Kidney (tissue), 14 donors: ENCODE results near the gene AUP1. TPM values are rescaled to one million over a fixed set of nuclear protein-coding genes. Genes with fewer than 3 reads are reported as not detected.

Experiments
- DNase-seq, 5 donors: peaks; one replicate each; pipeline ENCODE4 v3.0.0-alpha.2; 2013 to 2020
- FAIRE-seq: peaks from 2 replicates; lab custom pipeline; 2012; peaks lifted over from hg19 to GRCh38; lab: Jason Lieb, UNC
- H3K27ac ChIP-seq, 2 donors: one replicate each; pipeline ENCODE4 v1.7.0; 2013; ENCODE audit warnings: low read depth in 2 of 2, low read length in 2 of 2, inconsistent platforms in 1 of 2
- H3K27me3 ChIP-seq: one replicate; pipeline ENCODE4 v1.7.1; 2013; ENCODE audit warnings: low read length, inconsistent platforms; ENCODE audit not compliant: control insufficient read depth, insufficient read depth
- H3K36me3 ChIP-seq, 3 donors: one replicate each; pipeline versions ENCODE4 v1.7.0 to v1.7.1; 2013; ENCODE audit warnings: low read length in 3 of 3, control low read depth in 1 of 3, inconsistent platforms in 1 of 3; ENCODE audit not compliant: insufficient read depth in 3 of 3, control insufficient read depth in 2 of 3
- H3K4me1 ChIP-seq, 3 donors: one replicate each; pipeline versions ENCODE4 v1.7.0 to v1.7.1; 2013; ENCODE audit warnings: low read length in 3 of 3, inconsistent platforms in 1 of 3, low read depth in 1 of 3; ENCODE audit not compliant: control insufficient read depth in 2 of 3, insufficient read depth in 2 of 3
- H3K4me3 ChIP-seq, 3 donors: one replicate each; pipeline versions ENCODE4 v1.7.0 to v1.8.1; 2013; ENCODE audit warnings: low read length in 3 of 3, control low read depth in 1 of 3, inconsistent platforms in 1 of 3
- H3K9ac ChIP-seq, 3 donors: one replicate each; pipeline versions ENCODE4 v1.7.0 to v1.7.1; 2013; ENCODE audit warnings: low read length in 3 of 3, control low read depth in 1 of 3, inconsistent platforms in 1 of 3
- H3K9me3 ChIP-seq, 3 donors: one replicate each; pipeline versions ENCODE4 v1.7.0 to v1.7.1; 2013; ENCODE audit warnings: low read length in 3 of 3, control low read depth in 1 of 3, inconsistent platforms in 1 of 3; ENCODE audit not compliant: control insufficient read depth in 2 of 3, insufficient read depth in 1 of 3
- intact Hi-C: fragments of 100-400 bp; cut with DNase I; formaldehyde crosslinking; loops from one replicate; pipeline ENCODE4 v1.11.1; 2022
- polyA plus RNA-seq: library from polyadenylated mRNA; stranded (reverse); fragments of 350-450 nt; fragmentation: Illumina TruSeq; extraction: RNeasy Lipid Tissue Mini Kit (QIAGEN cat#74804); gene quantifications from one replicate; pipeline ENCODE4 v1.2.3, GENCODE V29; 2014; ENCODE audit warnings: low read depth, low replicate concordance; ENCODE audit not compliant: insufficient read depth
- total RNA-seq: library from RNA; stranded (reverse); fragmentation: NEBNext Ultra II Directional; extraction: Animal tissue kit (Norgen Biotek cat#: 25700); gene quantifications from one replicate; pipeline ENCODE4 v1.2.1, GENCODE V29; 2021
- TF ChIP-seq, protein P1 (sequence below): IDR thresholded peaks from 3 replicates; pipeline ENCODE4 v1.5.1; 2012; ENCODE audit warnings: mild to moderate bottlenecking, moderate library complexity, borderline replicate concordance; ENCODE audit not compliant: insufficient read depth; ENCODE audit errors: extremely low read depth
- donor health status: control.
- donor health status: control.
- donor health status: control.
- donor health status: control.
- donor health status: control.
- donor health status: DM: yes; HTN: yes; CAD: no.
- donor health status: Normal renal cell carcinoma (clear cell type).

Gene AUP1
- total and polyA plus RNA-seq, 2 donors from 2014 or later: 91.0 to 130 TPM

DNA sequence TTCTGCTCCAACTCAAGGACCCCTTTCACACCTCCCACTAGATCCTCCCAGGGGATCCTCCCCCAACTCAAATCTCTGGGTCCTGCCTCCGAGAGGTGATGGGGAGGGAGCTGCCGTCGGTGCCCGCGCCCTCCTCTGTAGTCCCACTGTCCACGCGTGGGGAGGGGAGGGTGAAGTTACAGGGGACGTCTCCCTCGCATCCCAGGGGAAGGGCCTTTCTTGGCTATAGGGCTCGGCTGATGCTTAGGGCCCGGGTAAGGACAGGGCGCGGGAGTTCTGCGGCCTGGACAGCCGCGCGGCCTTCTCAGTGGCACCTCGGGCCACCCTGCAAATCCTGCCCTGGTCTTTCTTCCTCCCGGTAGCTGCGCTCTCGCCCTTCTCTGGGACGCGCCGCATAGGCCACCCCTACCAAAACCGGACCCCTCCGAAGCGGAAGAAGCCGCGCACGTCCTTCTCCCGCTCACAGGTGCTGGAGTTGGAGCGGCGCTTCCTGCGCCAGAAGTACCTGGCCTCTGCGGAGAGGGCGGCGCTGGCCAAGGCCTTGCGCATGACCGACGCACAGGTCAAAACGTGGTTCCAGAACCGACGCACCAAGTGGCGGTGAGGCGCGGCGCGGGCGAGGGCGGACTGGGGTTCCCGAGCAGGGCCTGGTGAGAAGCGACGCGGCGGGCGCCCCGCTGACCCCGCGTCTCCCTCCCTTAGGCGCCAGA is 14.1 kb downstream of the AUP1 start:
- H3K9me3 ChIP-seq: no peaks in the 10 kb centered on the region
- no peak overlapping the region for H3K4me3 ChIP-seq
- intact Hi-C loops: no loop called here
- peak in 4 of 5 donors; percentile 9 to 65 (median 23) for DNase-seq
- H3K27ac ChIP-seq: no peak overlapping the region
- H3K27me3 ChIP-seq: peaks cover 60% of the 10 kb centered on the region
- TF ChIP-seq, protein P1, sequence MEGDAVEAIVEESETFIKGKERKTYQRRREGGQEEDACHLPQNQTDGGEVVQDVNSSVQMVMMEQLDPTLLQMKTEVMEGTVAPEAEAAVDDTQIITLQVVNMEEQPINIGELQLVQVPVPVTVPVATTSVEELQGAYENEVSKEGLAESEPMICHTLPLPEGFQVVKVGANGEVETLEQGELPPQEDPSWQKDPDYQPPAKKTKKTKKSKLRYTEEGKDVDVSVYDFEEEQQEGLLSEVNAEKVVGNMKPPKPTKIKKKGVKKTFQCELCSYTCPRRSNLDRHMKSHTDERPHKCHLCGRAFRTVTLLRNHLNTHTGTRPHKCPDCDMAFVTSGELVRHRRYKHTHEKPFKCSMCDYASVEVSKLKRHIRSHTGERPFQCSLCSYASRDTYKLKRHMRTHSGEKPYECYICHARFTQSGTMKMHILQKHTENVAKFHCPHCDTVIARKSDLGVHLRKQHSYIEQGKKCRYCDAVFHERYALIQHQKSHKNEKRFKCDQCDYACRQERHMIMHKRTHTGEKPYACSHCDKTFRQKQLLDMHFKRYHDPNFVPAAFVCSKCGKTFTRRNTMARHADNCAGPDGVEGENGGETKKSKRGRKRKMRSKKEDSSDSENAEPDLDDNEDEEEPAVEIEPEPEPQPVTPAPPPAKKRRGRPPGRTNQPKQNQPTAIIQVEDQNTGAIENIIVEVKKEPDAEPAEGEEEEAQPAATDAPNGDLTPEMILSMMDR: no peak
- no peak overlapping the region for H3K9ac ChIP-seq
- H3K36me3 ChIP-seq: no peaks in the 10 kb centered on the region
- FAIRE-seq: no peak
- peaks cover 0 to 5% (median 0%) of the 10 kb centered on the region in 3 donors for H3K4me1 ChIP-seq

DNA sequence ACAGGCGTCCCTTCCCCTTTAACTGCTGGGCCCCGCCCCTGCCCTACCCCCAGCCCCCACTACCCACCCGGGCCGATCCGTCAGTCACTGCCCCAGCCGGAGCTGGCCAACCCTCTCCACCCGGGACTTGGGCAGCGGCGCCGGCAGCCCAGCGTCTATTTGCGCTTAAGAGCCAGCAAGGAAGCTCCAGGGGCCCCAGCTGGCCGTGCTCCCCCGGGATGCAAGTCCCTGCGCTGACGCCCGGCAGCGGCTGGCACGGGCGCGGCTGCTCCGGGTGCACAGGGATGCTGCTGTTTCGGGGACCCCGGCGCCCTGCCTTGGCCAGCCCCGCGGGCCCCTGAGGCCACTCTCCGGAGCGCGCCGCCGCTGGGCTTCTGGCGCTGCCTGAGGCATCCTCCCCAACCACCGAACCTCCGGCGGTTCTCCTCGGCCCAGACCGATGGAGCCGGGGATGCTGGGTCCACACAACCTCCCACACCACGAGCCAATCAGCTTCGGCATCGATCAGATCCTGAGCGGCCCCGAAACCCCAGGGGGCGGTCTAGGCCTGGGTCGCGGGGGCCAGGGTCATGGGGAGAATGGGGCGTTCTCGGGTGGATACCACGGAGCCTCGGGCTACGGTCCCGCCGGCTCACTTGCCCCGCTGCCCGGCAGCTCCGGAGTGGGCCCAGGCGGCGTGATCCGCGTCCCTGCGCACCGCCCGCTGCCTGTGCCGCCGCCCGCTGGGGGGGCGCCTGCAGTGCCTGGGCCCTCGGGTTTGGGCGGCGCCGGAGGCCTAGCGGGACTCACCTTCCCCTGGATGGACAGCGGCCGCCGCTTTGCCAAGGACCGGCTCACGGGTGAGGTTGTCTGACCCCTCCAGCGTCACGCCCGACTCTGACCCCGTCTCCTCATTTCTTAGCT is 14.9 kb downstream of the AUP1 start, which contains the start of gene TLX2:
TLX2 (plus strand) TSS at position 83 of the 903 bp plus-strand sequence; CDS start at position 440, 357 bp downstream.
- H3K4me3 ChIP-seq: no peak within 1 kb of the TSS
- H3K27me3 ChIP-seq: peaks cover 68% of the 10 kb centered on the region
- H3K9me3 ChIP-seq: no peaks in the 10 kb centered on the region
- no peak within 1 kb of the TSS for H3K9ac ChIP-seq
- FAIRE-seq (no peak), DNase-seq (peak; percentile 35 to 83 (median 37))
- H3K4me1 ChIP-seq: peaks cover 0 to 5% (median 0%) of the 10 kb centered on the region in 3 donors
- intact Hi-C loops: no loop called here
- no peak within 1 kb of the TSS for H3K27ac ChIP-seq
- no peaks in the 10 kb centered on the region for H3K36me3 ChIP-seq
- TF ChIP-seq, protein P1: no peak

DNA sequence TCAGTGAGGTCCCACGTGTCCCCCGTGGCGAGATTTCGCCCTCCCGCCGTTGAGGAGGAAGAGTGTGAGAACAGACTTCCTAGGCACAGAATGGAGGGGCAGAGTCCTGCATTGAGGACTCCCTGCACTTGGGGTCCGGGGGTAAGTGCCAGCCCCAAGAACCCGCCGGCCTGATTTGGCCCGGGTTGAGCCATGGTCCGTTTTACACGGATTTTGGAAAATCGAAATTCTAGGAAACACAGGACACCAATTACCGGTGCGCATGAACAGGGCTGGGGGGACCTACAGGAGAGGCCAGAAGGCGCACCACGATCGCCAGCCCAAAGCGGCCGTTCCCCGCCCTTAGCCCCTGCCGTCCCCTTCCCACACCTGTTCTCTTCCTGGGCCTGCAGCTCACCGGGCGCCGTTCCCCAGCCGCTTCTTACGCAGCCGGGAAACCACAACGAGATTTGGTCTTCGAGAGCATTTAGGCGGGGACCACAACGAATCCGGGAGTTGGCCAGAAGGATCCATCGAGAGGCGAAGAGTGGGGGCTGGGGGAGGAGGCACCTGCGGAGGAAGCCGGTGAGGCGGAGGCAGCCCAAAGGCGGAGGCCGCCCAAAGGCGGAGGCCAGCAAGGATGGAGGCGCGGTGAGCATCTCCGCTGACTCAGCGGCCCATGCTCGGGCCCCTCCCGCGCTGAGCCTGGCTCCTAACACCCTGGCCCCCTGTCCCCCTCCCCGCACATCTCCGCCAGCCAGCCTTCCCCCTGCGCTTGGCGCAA is 15.7 kb downstream of the AUP1 start:
- no peak overlapping the region for H3K4me3 ChIP-seq
- no peak for FAIRE-seq
- peaks cover 0 to 5% (median 0%) of the 10 kb centered on the region in 3 donors for H3K4me1 ChIP-seq
- intact Hi-C loops: no loop called here
- H3K27me3 ChIP-seq: peaks cover 67% of the 10 kb centered on the region
- TF ChIP-seq, protein P1: no peak
- no peak overlapping the region for H3K9ac ChIP-seq
- DNase-seq: peak in 4 of 5 donors; percentile 11 to 50 (median 36)
- no peaks in the 10 kb centered on the region for H3K36me3 ChIP-seq
- no peak overlapping the region for H3K27ac ChIP-seq
- no peaks in the 10 kb centered on the region for H3K9me3 ChIP-seq
